SK-N-SH (cell line): ENCODE results near the gene SIRT5.

ENCODE experiments used
- ELF1 ChIP-seq: IDR thresholded peaks from 2 replicates; pipeline ENCODE4 v1.4.0; 2012
- EP300 ChIP-seq, 2 experiments: IDR thresholded peaks; 2 replicates each; pipeline versions ENCODE4 v1.4.0 to v1.6.1; 2012; ENCODE audit warnings: borderline replicate concordance in 1 of 2, low read depth in 1 of 2, low read length in 1 of 2
- MXI1 ChIP-seq: IDR thresholded peaks from 2 replicates; pipeline ENCODE4 v1.6.1; 2012; ENCODE audit warnings: mild to moderate bottlenecking, low read depth, low read length, improper control_type of control experiment
- NRF1 ChIP-seq: IDR thresholded peaks from 2 replicates; pipeline ENCODE4 v1.6.1; 2012; ENCODE audit warnings: low read depth, mild to moderate bottlenecking, low read length
- RFX5 ChIP-seq: IDR thresholded peaks from 2 replicates; pipeline ENCODE4 v1.6.1; 2012; ENCODE audit warnings: mild to moderate bottlenecking, improper control_type of control experiment, low read length
- SMC3 ChIP-seq: IDR thresholded peaks from 2 replicates; pipeline ENCODE4 v1.6.1; 2012; ENCODE audit warnings: low read depth, low read length, improper control_type of control experiment
- TCF12 ChIP-seq: IDR thresholded peaks from 2 replicates; pipeline ENCODE4 v1.4.0; 2012
- YY1 ChIP-seq: IDR thresholded peaks from 2 replicates; pipeline ENCODE4 v1.4.0; 2012; ENCODE audit warnings: low read depth, mild to moderate bottlenecking
- TF ChIP-seq, protein P1 (sequence below): fragments of 200-600 bp; sonication (generic); IDR thresholded peaks from 2 replicates; pipeline ENCODE4 v1.6.1; 2017; ENCODE audit warnings: antibody characterized with exemption, mild to moderate bottlenecking, moderate library complexity
- TF ChIP-seq, protein P2 (sequence below): IDR thresholded peaks from 2 replicates; pipeline ENCODE4 v1.4.0; 2012; ENCODE audit warnings: low read depth
- TF ChIP-seq, protein P3 (sequence below): IDR thresholded peaks from 2 replicates; pipeline ENCODE4 v1.6.1; 2012; ENCODE audit warnings: mild to moderate bottlenecking, low read depth, low read length, moderate library complexity
- TF ChIP-seq, protein P4 (sequence below): fragments of 150-350 bp; IDR thresholded peaks from 2 replicates; pipeline ENCODE4 v1.6.1; 2016; ENCODE audit warnings: mild to moderate bottlenecking, low read depth, low read length

DNA sequence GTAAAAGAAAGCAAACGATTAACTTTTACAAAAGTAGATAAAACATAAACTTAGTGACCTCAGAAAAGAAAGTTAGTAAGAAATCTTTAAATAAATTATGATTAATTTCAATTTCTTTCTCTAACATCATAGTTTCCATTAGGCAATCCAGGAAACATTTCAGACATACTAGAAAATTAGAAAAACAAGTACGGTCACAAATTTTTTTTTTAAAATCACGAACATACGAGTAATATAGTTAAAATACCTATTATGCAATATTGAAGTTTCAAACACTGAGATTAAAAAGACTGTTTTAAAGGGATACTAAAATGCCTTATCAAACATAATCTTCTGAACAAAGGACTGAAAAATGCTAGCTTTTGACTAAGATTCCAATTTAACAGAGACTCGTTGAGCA is 66.9 kb downstream of the SIRT5 start:
- TF ChIP-seq, protein P1, sequence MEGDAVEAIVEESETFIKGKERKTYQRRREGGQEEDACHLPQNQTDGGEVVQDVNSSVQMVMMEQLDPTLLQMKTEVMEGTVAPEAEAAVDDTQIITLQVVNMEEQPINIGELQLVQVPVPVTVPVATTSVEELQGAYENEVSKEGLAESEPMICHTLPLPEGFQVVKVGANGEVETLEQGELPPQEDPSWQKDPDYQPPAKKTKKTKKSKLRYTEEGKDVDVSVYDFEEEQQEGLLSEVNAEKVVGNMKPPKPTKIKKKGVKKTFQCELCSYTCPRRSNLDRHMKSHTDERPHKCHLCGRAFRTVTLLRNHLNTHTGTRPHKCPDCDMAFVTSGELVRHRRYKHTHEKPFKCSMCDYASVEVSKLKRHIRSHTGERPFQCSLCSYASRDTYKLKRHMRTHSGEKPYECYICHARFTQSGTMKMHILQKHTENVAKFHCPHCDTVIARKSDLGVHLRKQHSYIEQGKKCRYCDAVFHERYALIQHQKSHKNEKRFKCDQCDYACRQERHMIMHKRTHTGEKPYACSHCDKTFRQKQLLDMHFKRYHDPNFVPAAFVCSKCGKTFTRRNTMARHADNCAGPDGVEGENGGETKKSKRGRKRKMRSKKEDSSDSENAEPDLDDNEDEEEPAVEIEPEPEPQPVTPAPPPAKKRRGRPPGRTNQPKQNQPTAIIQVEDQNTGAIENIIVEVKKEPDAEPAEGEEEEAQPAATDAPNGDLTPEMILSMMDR, result no peak
- TF ChIP-seq, protein P2, sequence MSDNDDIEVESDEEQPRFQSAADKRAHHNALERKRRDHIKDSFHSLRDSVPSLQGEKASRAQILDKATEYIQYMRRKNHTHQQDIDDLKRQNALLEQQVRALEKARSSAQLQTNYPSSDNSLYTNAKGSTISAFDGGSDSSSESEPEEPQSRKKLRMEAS, result no peak
- TF ChIP-seq, protein P3, sequence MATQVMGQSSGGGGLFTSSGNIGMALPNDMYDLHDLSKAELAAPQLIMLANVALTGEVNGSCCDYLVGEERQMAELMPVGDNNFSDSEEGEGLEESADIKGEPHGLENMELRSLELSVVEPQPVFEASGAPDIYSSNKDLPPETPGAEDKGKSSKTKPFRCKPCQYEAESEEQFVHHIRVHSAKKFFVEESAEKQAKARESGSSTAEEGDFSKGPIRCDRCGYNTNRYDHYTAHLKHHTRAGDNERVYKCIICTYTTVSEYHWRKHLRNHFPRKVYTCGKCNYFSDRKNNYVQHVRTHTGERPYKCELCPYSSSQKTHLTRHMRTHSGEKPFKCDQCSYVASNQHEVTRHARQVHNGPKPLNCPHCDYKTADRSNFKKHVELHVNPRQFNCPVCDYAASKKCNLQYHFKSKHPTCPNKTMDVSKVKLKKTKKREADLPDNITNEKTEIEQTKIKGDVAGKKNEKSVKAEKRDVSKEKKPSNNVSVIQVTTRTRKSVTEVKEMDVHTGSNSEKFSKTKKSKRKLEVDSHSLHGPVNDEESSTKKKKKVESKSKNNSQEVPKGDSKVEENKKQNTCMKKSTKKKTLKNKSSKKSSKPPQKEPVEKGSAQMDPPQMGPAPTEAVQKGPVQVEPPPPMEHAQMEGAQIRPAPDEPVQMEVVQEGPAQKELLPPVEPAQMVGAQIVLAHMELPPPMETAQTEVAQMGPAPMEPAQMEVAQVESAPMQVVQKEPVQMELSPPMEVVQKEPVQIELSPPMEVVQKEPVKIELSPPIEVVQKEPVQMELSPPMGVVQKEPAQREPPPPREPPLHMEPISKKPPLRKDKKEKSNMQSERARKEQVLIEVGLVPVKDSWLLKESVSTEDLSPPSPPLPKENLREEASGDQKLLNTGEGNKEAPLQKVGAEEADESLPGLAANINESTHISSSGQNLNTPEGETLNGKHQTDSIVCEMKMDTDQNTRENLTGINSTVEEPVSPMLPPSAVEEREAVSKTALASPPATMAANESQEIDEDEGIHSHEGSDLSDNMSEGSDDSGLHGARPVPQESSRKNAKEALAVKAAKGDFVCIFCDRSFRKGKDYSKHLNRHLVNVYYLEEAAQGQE, result no peak
- TF ChIP-seq EP300 (IDR thresholded peaks at IDR 0.05; ENCODE audit: borderline replicate concordance in 1 of 2, low read depth in 1 of 2, low read length in 1 of 2) (no peak), MXI1 (no peak), RFX5 (no peak), YY1 (no peak), SMC3 (no peak), TCF12 (no peak), ELF1 (no peak), NRF1 (no peak)
- TF ChIP-seq, protein P4, sequence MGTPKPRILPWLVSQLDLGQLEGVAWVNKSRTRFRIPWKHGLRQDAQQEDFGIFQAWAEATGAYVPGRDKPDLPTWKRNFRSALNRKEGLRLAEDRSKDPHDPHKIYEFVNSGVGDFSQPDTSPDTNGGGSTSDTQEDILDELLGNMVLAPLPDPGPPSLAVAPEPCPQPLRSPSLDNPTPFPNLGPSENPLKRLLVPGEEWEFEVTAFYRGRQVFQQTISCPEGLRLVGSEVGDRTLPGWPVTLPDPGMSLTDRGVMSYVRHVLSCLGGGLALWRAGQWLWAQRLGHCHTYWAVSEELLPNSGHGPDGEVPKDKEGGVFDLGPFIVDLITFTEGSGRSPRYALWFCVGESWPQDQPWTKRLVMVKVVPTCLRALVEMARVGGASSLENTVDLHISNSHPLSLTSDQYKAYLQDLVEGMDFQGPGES, result no peak
